Lower leg skin (tissue), 3 donors: ENCODE data around the gene PAPPA.

Experiments used
- CTCF ChIP-seq, 3 donors: fragments of 450-650 bp; IDR thresholded peaks; one replicate each; pipeline ENCODE4 v1.5.1; 2016; ENCODE audit warnings: antibody characterized with exemption in 3 of 3, mild to moderate bottlenecking in 3 of 3, moderate library complexity in 2 of 3
- POLR2A ChIP-seq, 2 donors: fragments of 450-650 bp; IDR thresholded peaks; one replicate each; pipeline ENCODE4 v1.6.1; 2016 to 2017; ENCODE audit warnings: antibody characterized with exemption in 2 of 2, mild to moderate bottlenecking in 1 of 2, moderate library complexity in 1 of 2

DNA sequence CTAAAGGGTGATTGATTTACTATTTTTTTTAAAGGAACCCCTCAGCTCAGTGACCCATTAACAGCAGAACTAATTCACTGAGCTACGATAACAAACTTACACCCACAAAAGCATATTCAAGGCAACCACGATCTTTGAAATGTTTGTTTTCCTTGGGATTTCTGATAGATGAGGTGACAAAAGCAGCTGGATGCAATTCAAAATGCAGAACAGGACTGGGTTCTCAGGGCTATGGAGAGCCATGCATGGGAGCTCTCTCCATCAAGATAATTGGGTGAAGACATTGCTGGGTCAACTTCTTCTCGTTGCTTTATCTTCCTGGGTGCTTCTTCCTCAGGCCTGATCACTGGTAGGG, 60.1 kb downstream of the PAPPA start:
- TF ChIP-seq POLR2A (IDR thresholded peaks at IDR 0.05) (no peak), CTCF (IDR thresholded peaks at IDR 0.05) (no peak)
